ENCODE data around the gene FOXC1. TPM values are rescaled to one million over a fixed set of nuclear protein-coding genes. Genes with fewer than 3 reads are reported as not detected.

FOXC1 gene
- total and polyA plus RNA-seq, 4 donors, result 0.08 to 0.33 (median 0.14) TPM

DNA sequence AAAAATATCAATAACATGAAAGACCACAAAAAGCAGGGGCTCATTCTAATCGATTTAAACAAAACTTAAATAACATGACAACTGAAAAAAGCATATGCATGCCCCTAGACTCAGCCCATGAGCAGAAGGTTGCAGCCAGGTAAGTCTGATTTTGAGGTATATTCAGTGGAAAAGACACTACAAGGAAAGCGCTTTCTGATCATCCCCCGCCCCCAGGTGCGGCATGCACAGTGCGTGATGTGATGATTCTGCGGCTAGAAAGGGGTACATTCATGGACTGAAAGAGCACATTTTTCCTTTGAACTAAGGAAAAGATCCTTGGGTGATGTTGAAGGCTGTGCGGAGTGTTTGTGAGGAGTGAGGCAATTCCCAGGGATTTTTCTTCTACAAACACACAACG is 16.9 kb upstream of the FOXC1 start:
- TF ChIP-seq NR2F2 (IDR thresholded peaks at IDR 0.05), result no peak
- TF ChIP-seq RXRA (IDR thresholded peaks at IDR 0.05), result no peak
- no peak for TF ChIP-seq SP1 (IDR thresholded peaks at IDR 0.05)
- no peaks in the 10 kb centered on the region for H3K36me3 ChIP-seq (ENCODE audit: control insufficient read depth in 4 of 4, insufficient read depth in 3 of 4, low read depth in 1 of 4, low read length in 3 of 4)
- H3K4me1 ChIP-seq (ENCODE audit: control insufficient read depth in 4 of 4, insufficient read depth in 4 of 4, low read length in 3 of 4), result peaks cover 0 to 4% (median 1%) of the 10 kb centered on the region in 4 donors
- H3K9me3 ChIP-seq (ENCODE audit: control insufficient read depth in 4 of 4, low read length in 3 of 4), result no peaks in the 10 kb centered on the region
- no peak overlapping the region for H3K4me3 ChIP-seq (ENCODE audit: low read depth in 1 of 3, low read length in 3 of 3)
- H3K27ac ChIP-seq (ENCODE audit: low read depth in 1 of 2, low read length in 2 of 2), result no peak overlapping the region
- DNase-seq (ENCODE audit: low spot score), result peak; percentile 26
- 81% methylated on average over 8 of the region's 8 CpGs for WGBS
- H3K9ac ChIP-seq (ENCODE audit: low read depth in 1 of 2, low read length in 2 of 2), result no peak overlapping the region
- H3K27me3 ChIP-seq (ENCODE audit: control insufficient read depth in 4 of 4, insufficient read depth in 4 of 4, low read length in 3 of 4), result peaks cover 0 to 4% (median 2%) of the 10 kb centered on the region in 4 donors

- WGBS, result 60% methylated on average over 20 of the region's 20 CpGs
- DNase-seq (ENCODE audit: low spot score), result no peak
- no peak overlapping the region for H3K27ac ChIP-seq (ENCODE audit: low read depth in 1 of 2, low read length in 2 of 2)
- H3K27me3 ChIP-seq (ENCODE audit: control insufficient read depth in 4 of 4, insufficient read depth in 4 of 4, low read length in 3 of 4), result peaks cover 0 to 4% (median 2%) of the 10 kb centered on the region in 4 donors
- H3K4me1 ChIP-seq (ENCODE audit: control insufficient read depth in 4 of 4, insufficient read depth in 4 of 4, low read length in 3 of 4), result peaks cover 0 to 4% (median 1%) of the 10 kb centered on the region in 4 donors
- H3K36me3 ChIP-seq (ENCODE audit: control insufficient read depth in 4 of 4, insufficient read depth in 3 of 4, low read depth in 1 of 4, low read length in 3 of 4), result no peaks in the 10 kb centered on the region
- no peak for TF ChIP-seq FOXA1 (IDR thresholded peaks at IDR 0.05)
- TF ChIP-seq ATF3 (IDR thresholded peaks at IDR 0.05), result no peak
- TF ChIP-seq REST (IDR thresholded peaks at IDR 0.05), result no peak
- TF ChIP-seq, protein P1, sequence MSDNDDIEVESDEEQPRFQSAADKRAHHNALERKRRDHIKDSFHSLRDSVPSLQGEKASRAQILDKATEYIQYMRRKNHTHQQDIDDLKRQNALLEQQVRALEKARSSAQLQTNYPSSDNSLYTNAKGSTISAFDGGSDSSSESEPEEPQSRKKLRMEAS (IDR thresholded peaks at IDR 0.05), result no peak
- no peak for TF ChIP-seq ZBTB33 (IDR thresholded peaks at IDR 0.05)
- H3K9me3 ChIP-seq (ENCODE audit: control insufficient read depth in 4 of 4, low read length in 3 of 4), result no peaks in the 10 kb centered on the region
- H3K9ac ChIP-seq (ENCODE audit: low read depth in 1 of 2, low read length in 2 of 2), result no peak overlapping the region
- no peak overlapping the region for H3K4me3 ChIP-seq (ENCODE audit: low read depth in 1 of 3, low read length in 3 of 3)
These were observed 16.3 kb upstream of the FOXC1 start for GRCh38 chr6:1593286-1593957.

DNA sequence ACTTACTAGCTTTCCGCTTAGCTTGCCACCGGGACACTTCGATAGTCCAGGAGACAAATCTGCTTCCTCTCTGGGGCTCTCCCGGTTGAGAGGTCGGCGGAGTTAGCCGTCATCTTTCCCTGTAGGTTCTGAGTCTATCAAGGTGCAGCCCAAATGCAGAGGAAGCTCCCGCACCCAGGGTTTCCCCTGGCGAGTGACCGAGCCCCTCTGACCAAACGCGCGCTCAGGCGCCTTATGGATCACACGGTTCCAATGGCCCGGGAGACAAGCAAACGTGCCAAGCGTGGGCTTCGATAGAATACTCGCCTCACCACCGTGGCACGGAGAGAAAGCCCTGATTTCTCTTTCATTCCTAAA is 15.8 kb upstream of the FOXC1 start:
- peaks cover 0 to 4% (median 1%) of the 10 kb centered on the region in 4 donors for H3K4me1 ChIP-seq (ENCODE audit: control insufficient read depth in 4 of 4, insufficient read depth in 4 of 4, low read length in 3 of 4)
- DNase-seq (ENCODE audit: low spot score), result no peak
- H3K27me3 ChIP-seq (ENCODE audit: control insufficient read depth in 4 of 4, insufficient read depth in 4 of 4, low read length in 3 of 4), result peaks cover 0 to 5% (median 3%) of the 10 kb centered on the region in 4 donors
- H3K9ac ChIP-seq (ENCODE audit: low read depth in 1 of 2, low read length in 2 of 2), result no peak overlapping the region
- H3K4me3 ChIP-seq (ENCODE audit: low read depth in 1 of 3, low read length in 3 of 3), result no peak overlapping the region
- WGBS, result 74% methylated on average over 22 of the region's 22 CpGs
- no peaks in the 10 kb centered on the region for H3K9me3 ChIP-seq (ENCODE audit: control insufficient read depth in 4 of 4, low read length in 3 of 4)
- H3K36me3 ChIP-seq (ENCODE audit: control insufficient read depth in 4 of 4, insufficient read depth in 3 of 4, low read depth in 1 of 4, low read length in 3 of 4), result no peaks in the 10 kb centered on the region
- no peak overlapping the region for H3K27ac ChIP-seq (ENCODE audit: low read depth in 1 of 2, low read length in 2 of 2)
- TF ChIP-seq CTCF (IDR thresholded peaks at IDR 0.05; ENCODE audit: low read depth, low read length, missing input control), result no peak
- TF ChIP-seq ZBTB33 (IDR thresholded peaks at IDR 0.05), result no peak
- no peak for TF ChIP-seq HNF4G (IDR thresholded peaks at IDR 0.05)
- no peak for TF ChIP-seq EGR1 (IDR thresholded peaks at IDR 0.05; ENCODE audit: low read depth in 2 of 2)
- no peak for TF ChIP-seq SP1 (IDR thresholded peaks at IDR 0.05)
- no peak for TF ChIP-seq JUND (IDR thresholded peaks at IDR 0.05)
- TF ChIP-seq, protein P1 (IDR thresholded peaks at IDR 0.05), result no peak
